Prostate gland (tissue), 2 donors: ENCODE results near the gene RPS27L.

ENCODE experiments used
- CTCF ChIP-seq, 4 experiments: fragments of 200-600 bp in 2 of 4; fragments of 450-650 bp in 2 of 4; sonication (generic) in 2 of 4; IDR thresholded peaks; 1 replicate in 3 of 4; 2 replicates in 1 of 4; pipeline ENCODE4 v1.5.1; 2016 to 2019; ENCODE audit warnings: antibody characterized with exemption in 4 of 4, mild to moderate bottlenecking in 2 of 4, moderate library complexity in 2 of 4
- POLR2AphosphoS5 ChIP-seq: sonication (generic); formaldehyde crosslinking; IDR thresholded peaks from one replicate; pipeline ENCODE4 v1.6.1; 2017; ENCODE audit warnings: antibody characterized with exemption

- TF ChIP-seq POLR2AphosphoS5 (no peak), CTCF (IDR thresholded peaks at IDR 0.05) (no peak)
Observed at GRCh38 chr15:63157891-63158431, 684 bp upstream of the RPS27L start.
